H1 (cell line): ENCODE measurements around the gene SCN8A. TPM values are rescaled to one million over a fixed set of nuclear protein-coding genes. Genes with fewer than 3 reads are reported as not detected.

ENCODE experiments used
- CTCF ChIA-PET: fragments of 300-600 bp; sonication (Branson Sonifier 250); formaldehyde crosslinking; loops from one replicate; lab custom pipeline; 2021; ENCODE audit not compliant: partially characterized antibody; lab: Charles Lee
- POLR2A ChIA-PET: fragments of 300-600 bp; sonication (Branson Sonifier 250); formaldehyde crosslinking; loops from one replicate; lab custom pipeline; 2021; ENCODE audit warnings: inconsistent platforms; ENCODE audit not compliant: partially characterized antibody; lab: Charles Lee
- DNase-seq, 2 experiments: peaks; one replicate each; pipeline versions ENCODE4 v3.0.0 to v3.0.0-alpha.2; 2010 to 2022; ENCODE audit warnings: low spot score in 2 of 2, low read depth in 1 of 2, mixed read lengths in 1 of 2
- FAIRE-seq: peaks from 2 replicates; lab custom pipeline; 2011; peaks lifted over from hg19 to GRCh38; lab: Jason Lieb, UNC
- H2AFZ ChIP-seq: 2 replicates; pipeline ENCODE4 v1.8.1; 2012; ENCODE audit warnings: low read length, inconsistent platforms
- H2AK5ac ChIP-seq: 2 replicates; pipeline ENCODE4 v1.6.1; 2013; ENCODE audit warnings: low read depth, low read length
- H2BK120ac ChIP-seq: replicated peaks from 2 replicates; pipeline ENCODE3; 2013; ENCODE audit warnings: low read depth, low read length, inconsistent platforms
- H2BK12ac ChIP-seq: 2 replicates; pipeline ENCODE4 v1.6.1; 2013; ENCODE audit warnings: low read depth, low read length
- H2BK15ac ChIP-seq: 2 replicates; pipeline ENCODE4 v1.6.1; 2013; ENCODE audit warnings: low read length
- H2BK20ac ChIP-seq: 2 replicates; pipeline ENCODE4 v1.6.1; 2013; ENCODE audit warnings: low read length
- H2BK5ac ChIP-seq: 2 replicates; pipeline ENCODE4 v1.6.1; 2013; ENCODE audit warnings: low read depth, low read length
- H3K14ac ChIP-seq: 2 replicates; pipeline ENCODE4 v1.6.1; 2013; ENCODE audit warnings: inconsistent platforms; ENCODE audit not compliant: insufficient read length
- H3K18ac ChIP-seq: 2 replicates; pipeline ENCODE4 v1.6.1; 2013; ENCODE audit warnings: low read length; ENCODE audit errors: extremely low read depth
- H3K23ac ChIP-seq: 2 replicates; pipeline ENCODE4 v1.6.1; 2013; ENCODE audit warnings: inconsistent platforms; ENCODE audit not compliant: insufficient read length
- H3K23me2 ChIP-seq: 2 replicates; pipeline ENCODE4 v1.6.1; 2013; ENCODE audit warnings: low read depth, low read length
- H3K27ac ChIP-seq: 2 replicates; pipeline ENCODE4 v1.6.1; 2011; ENCODE audit warnings: low read depth, low read length, inconsistent platforms
- H3K27me3 ChIP-seq, 4 experiments: replicated peaks in 1 of 4; 1 replicate in 1 of 4; 2 replicates in 3 of 4; pipeline versions ENCODE4 v1.6.1 to v1.8.1; 2011 to 2013; ENCODE audit warnings: low read length in 3 of 4, mild to moderate bottlenecking in 3 of 4, inconsistent platforms in 2 of 4, mixed read lengths in 2 of 4, moderate library complexity in 1 of 4; ENCODE audit not compliant: control insufficient read depth in 3 of 4, insufficient read depth in 3 of 4; ENCODE audit errors: extremely low read depth in 1 of 4
- H3K36me3 ChIP-seq, 4 experiments: 2 replicates each; pipeline versions ENCODE4 v1.6.1 to v1.8.1; 2011 to 2013; ENCODE audit warnings: mild to moderate bottlenecking in 4 of 4, low read length in 3 of 4, moderate library complexity in 2 of 4, control low read depth in 1 of 4, inconsistent platforms in 1 of 4; ENCODE audit not compliant: insufficient read depth in 4 of 4, control insufficient read depth in 2 of 4
- H3K4ac ChIP-seq: replicated peaks from 2 replicates; pipeline ENCODE3; 2013; ENCODE audit warnings: low read length, low read depth, mixed read lengths, inconsistent platforms; ENCODE audit not compliant: insufficient read length
- H3K4me1 ChIP-seq, 4 experiments: replicated peaks in 1 of 4; 1 replicate in 1 of 4; 2 replicates in 3 of 4; pipeline versions ENCODE4 v1.6.1 to v1.8.1; 2011 to 2013; ENCODE audit warnings: low read length in 3 of 4, inconsistent platforms in 2 of 4, mixed read lengths in 1 of 4; ENCODE audit not compliant: insufficient read depth in 4 of 4, control insufficient read depth in 3 of 4
- H3K4me2 ChIP-seq, 2 experiments: 2 replicates each; pipeline versions ENCODE4 v1.6.1 to v1.8.1; 2011 to 2013; ENCODE audit warnings: low read depth in 2 of 2, low read length in 2 of 2, control low read depth in 1 of 2, inconsistent platforms in 1 of 2, mild to moderate bottlenecking in 1 of 2; ENCODE audit not compliant: insufficient read depth in 1 of 2
- H3K4me3 ChIP-seq, 4 experiments: fragments of 200-600, 300-600 bp in 1 of 4; sonication (generic), shearing (Covaris generic), sonication (Bioruptor Twin) in 1 of 4; 2 replicates each; pipeline versions ENCODE4 v1.5.1 to v1.8.1; 2011 to 2016; ENCODE audit warnings: low read length in 4 of 4, low read depth in 3 of 4, control low read depth in 2 of 4, inconsistent platforms in 2 of 4, mild to moderate bottlenecking in 2 of 4, mixed read lengths in 1 of 4, moderate library complexity in 1 of 4; ENCODE audit not compliant: insufficient read depth in 2 of 4; ENCODE audit errors: extremely low read depth in 1 of 4
- H3K56ac ChIP-seq: replicated peaks from 2 replicates; pipeline ENCODE3; 2013; ENCODE audit warnings: low read depth, mild to moderate bottlenecking, mixed read lengths, low read length, inconsistent platforms; ENCODE audit not compliant: insufficient read length
- H3K79me1 ChIP-seq: 2 replicates; pipeline ENCODE4 v1.6.1; 2013; ENCODE audit warnings: low read depth, low read length, control low read depth
- H3K79me2 ChIP-seq, 2 experiments: 2 replicates each; pipeline versions ENCODE4 v1.6.1 to v1.8.1; 2012 to 2013; ENCODE audit warnings: low read length in 2 of 2, mild to moderate bottlenecking in 2 of 2, inconsistent platforms in 1 of 2; ENCODE audit not compliant: insufficient read depth in 2 of 2, control insufficient read depth in 1 of 2
- H3K9ac ChIP-seq, 4 experiments: replicated peaks in 1 of 4; 1 replicate in 1 of 4; 2 replicates in 3 of 4; pipeline versions ENCODE4 v1.6.1 to v1.8.1; 2011 to 2013; ENCODE audit warnings: low read depth in 3 of 4, low read length in 3 of 4, control low read depth in 2 of 4, mild to moderate bottlenecking in 2 of 4, moderate library complexity in 2 of 4, inconsistent platforms in 1 of 4; ENCODE audit errors: extremely low read depth in 1 of 4
- H3K9me3 ChIP-seq, 2 experiments: 2 replicates each; pipeline versions ENCODE4 v1.6.1 to v1.8.1; 2012 to 2013; ENCODE audit warnings: mild to moderate bottlenecking in 2 of 2, moderate library complexity in 2 of 2, control low read depth in 1 of 2, inconsistent platforms in 1 of 2, low read depth in 1 of 2, low read length in 1 of 2, mixed read lengths in 1 of 2; ENCODE audit not compliant: insufficient read depth in 2 of 2
- H4K20me1 ChIP-seq, 2 experiments: replicated peaks in 1 of 2; 2 replicates each; pipeline versions ENCODE3 to v1.8.1; 2011 to 2013; ENCODE audit warnings: inconsistent platforms in 2 of 2, low read length in 2 of 2, mild to moderate bottlenecking in 1 of 2; ENCODE audit not compliant: insufficient read depth in 2 of 2, control insufficient read depth in 1 of 2
- H4K5ac ChIP-seq: 2 replicates; pipeline ENCODE4 v1.6.1; 2013; ENCODE audit warnings: low read length, low read depth, mixed read lengths, inconsistent platforms; ENCODE audit not compliant: insufficient read length
- H4K8ac ChIP-seq: 2 replicates; pipeline ENCODE4 v1.8.0; 2013; ENCODE audit warnings: mild to moderate bottlenecking, moderate library complexity, low read length, inconsistent platforms; ENCODE audit not compliant: insufficient read depth; ENCODE audit errors: extremely low read depth
- H4K91ac ChIP-seq: replicated peaks from 2 replicates; pipeline ENCODE3; 2013; ENCODE audit warnings: low read length, mixed read lengths, inconsistent platforms; ENCODE audit not compliant: insufficient read length
- GABPA ChIP-seq: IDR thresholded peaks from 2 replicates; pipeline ENCODE4 v1.6.1; 2011; ENCODE audit warnings: mild to moderate bottlenecking, low read length, moderate library complexity, borderline replicate concordance; ENCODE audit not compliant: insufficient read depth
- MAX ChIP-seq: IDR thresholded peaks from 2 replicates; pipeline ENCODE4 v1.6.1; 2012; ENCODE audit warnings: inconsistent platforms
- WGBS, 2 experiments: shearing (Covaris generic) in 1 of 2; methylation state at CpG; one replicate each; pipeline versions ENCODE4 v1.1.6 to v1.1.7; 2013 to 2015; ENCODE audit warnings: low lambda C conversion rate in 2 of 2, mixed read lengths in 2 of 2, inconsistent platforms in 1 of 2, low coverage in 1 of 2, missing lambda C conversion rate in 1 of 2; ENCODE audit not compliant: insufficient replicate concordance in 2 of 2, insufficient coverage in 1 of 2, insufficient read length in 1 of 2; ENCODE audit errors: extremely low coverage in 1 of 2, missing lambda C conversion rate in 1 of 2; 5-methylcytosine and 5-hydroxymethylcytosine counted together
- polyA plus RNA-seq, 7 experiments: library from polyadenylated mRNA; depleted of rRNA in 3 of 7; stranded (reverse) in 5 of 7; unstranded in 2 of 7; fragments of >200 nt in 5 of 7; fragments of 200-250 nt in 2 of 7; gene quantifications; 1 replicate in 5 of 7; 2 replicates in 1 of 7; 4 replicates in 1 of 7; pipeline versions ENCODE4 v1.2.1 to v1.2.3, GENCODE V29; 2011 to 2013; ENCODE audit warnings: missing spikeins in 2 of 7, mixed read lengths in 2 of 7
- total RNA-seq: library from RNA; stranded (reverse); fragmentation: NEBNext Ultra II Directional; extraction: Animal tissue kit (Norgen Biotek cat#: 25700); gene quantifications from 2 replicates; pipeline ENCODE4 v1.2.1, GENCODE V29; 2021

Gene SCN8A
- total and polyA plus RNA-seq, 2 of the 8 experiments (the other 6 are each of a cell fraction or from before 2014, with no cell fraction given) = 6.3 to 10.7 TPM

- no peak overlapping the region for H4K91ac ChIP-seq
- no peak for FAIRE-seq
- no peak for TF ChIP-seq MAX
- TF ChIP-seq GABPA = no peak
These were observed 231.9 kb downstream of the SCN8A start for GRCh38 chr12:51822956-51823355.

More at GRCh38 chr12:51822956-51823355, 231.9 kb downstream of the SCN8A start:
- no peak overlapping the region for H2AFZ ChIP-seq
- H3K9me3 ChIP-seq = no peaks in the 10 kb centered on the region
- H3K4me2 ChIP-seq = no peak overlapping the region; a peak in 1 of 4 replicates
- H3K18ac ChIP-seq = no peak overlapping the region
- no peak overlapping the region for H3K9ac ChIP-seq
- H3K36me3 ChIP-seq = no peaks in the 10 kb centered on the region; a peak in 1 of 8 replicates
- no peak overlapping the region for H2BK5ac ChIP-seq
- no peak overlapping the region for H2AK5ac ChIP-seq
- no peak overlapping the region for H3K56ac ChIP-seq
- no peak overlapping the region for H2BK12ac ChIP-seq
- no peak for DNase-seq
- no peak overlapping the region for H4K5ac ChIP-seq
- H3K4me1 ChIP-seq = peaks cover 0 to 20% (median 12%) of the 10 kb centered on the region in 4 experiments; a peak in 6 of 7 replicates
- H3K79me1 ChIP-seq = no peaks in the 10 kb centered on the region; the same call in 1 of the 2 replicates
- H3K27me3 ChIP-seq = peaks cover 0 to 19% (median 17%) of the 10 kb centered on the region in 4 experiments; a peak in 5 of 7 replicates
- H3K23me2 ChIP-seq = peaks cover 10% of the 10 kb centered on the region; the same call in 1 of the 2 replicates
- H2BK120ac ChIP-seq = no peak overlapping the region
- H3K14ac ChIP-seq = no peak overlapping the region
- no peak overlapping the region for H3K4me3 ChIP-seq
- H4K8ac ChIP-seq = no peak overlapping the region; the same call in 1 of the 2 replicates
- H3K4ac ChIP-seq = no peak overlapping the region
- peaks cover 0 to 9% of the 10 kb centered on the region in 2 experiments for H4K20me1 ChIP-seq
- no peak overlapping the region for H3K27ac ChIP-seq
- no peak overlapping the region for H3K23ac ChIP-seq
- no peak overlapping the region for H2BK20ac ChIP-seq
- H3K79me2 ChIP-seq = no peaks in the 10 kb centered on the region
- CTCF ChIA-PET = interaction anchor here (0.7 to 5.3 kb wide), 19 partner anchors 9 to 401 kb away, joined by 3 to 106 read pairs (median 9); partner anchors contain the start of gene SLC4A8
- POLR2A ChIA-PET = interaction anchor here (1.4 to 2.3 kb wide), 6 partner anchors 8 to 49 kb away, joined by 3 to 9 read pairs (median 5); no protein-coding TSS in a partner anchor
- no peak overlapping the region for H2BK15ac ChIP-seq
- WGBS, 2 experiments = 96% methylated on average over 4 of the region's 4 CpGs; no CpG with 5 or more reads in 1 of the 2 experiments
